CD4-positive, alpha-beta T cell treated with Interleukin-6 for 4 hours (primary cell): ENCODE results near the gene SOX1.

Experiments
- DNase-seq: peaks from one replicate; pipeline ENCODE4 v3.0.0-alpha.2; 2020; ENCODE audit warnings: mixed read lengths

Gene SOX1

DNA sequence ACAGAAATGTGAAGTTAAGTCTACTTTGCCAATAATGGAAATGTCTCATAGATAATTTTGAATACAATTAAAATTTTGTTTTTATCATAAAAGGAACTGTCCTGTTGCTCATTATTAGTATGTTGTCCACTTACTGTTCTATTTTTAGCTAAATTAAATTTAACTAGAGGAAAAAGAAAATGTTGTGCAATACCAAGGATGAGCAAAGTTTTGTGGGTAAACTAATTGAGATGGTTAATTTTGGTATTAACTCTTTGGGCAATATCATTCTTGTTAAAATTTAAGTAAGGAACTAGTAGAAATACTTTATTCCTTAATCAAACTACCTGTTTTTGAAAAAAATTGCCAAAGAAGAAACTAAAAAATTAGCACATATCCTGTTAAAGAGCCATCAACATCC, 43.5 kb downstream of the SOX1 start:
- DNase-seq: no peak

DNA sequence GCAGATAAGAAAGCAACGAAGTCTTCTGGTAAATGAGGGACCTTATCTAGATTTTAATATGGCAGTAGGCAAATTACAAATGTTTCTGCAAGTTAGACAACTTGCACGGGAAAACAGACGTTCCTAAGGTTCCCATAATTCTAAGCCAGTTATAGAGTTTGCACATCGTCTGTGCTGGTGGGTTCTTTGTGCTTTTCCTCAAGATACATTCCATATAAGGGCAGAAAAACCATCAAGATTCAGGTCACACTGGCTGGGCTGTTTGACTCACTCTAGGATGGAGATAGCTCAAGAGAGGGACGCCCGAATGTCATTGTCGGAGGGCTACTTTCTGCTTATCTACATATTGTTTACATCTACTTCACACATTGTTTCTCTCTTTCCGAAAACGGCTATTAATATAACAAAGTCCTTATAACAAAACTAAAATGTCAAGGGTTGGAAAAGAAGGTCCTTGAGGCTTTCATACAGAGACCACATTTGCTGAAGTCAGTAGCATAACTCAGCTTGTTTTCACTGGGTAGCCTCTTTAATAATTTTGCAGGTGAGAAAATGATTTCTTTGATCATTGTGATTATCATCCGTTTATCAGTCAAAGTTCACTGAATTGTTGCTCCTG, 44.4 kb downstream of the SOX1 start:
- DNase-seq: no peak

DNA sequence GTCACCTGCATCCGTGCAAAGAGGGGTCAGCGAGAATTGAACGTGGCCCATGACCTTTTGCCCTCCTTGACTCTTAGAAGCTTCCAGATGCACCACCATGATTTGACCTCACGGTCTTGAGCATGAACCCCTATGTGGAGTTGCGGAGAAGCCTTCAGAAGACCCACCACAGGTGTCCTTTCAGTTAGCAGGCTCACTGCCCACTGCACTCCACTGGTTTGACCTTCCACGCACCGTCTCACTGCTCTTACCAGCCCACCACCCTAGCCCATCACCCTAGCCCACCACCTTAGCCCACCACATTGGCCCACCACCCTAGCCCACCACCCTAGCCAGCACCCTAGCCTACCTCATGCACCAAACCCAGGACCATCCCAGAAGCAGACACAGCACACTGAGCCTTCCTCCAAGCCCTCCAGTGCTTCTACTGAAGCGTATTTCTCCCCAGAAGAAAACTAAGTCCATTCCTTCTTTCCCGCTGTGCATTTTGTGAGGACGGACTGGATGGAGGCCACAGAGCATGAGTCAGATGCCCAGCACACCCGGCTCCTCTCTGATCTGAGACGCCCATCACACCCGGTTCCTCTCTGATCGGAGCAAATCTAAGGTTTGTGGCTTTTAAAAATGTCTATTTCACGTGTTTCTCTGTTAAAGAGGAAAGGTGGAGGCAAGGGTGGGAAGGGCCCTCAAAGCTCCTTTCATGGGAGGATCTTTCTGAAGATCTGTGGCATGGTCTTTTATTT, 45.8 kb downstream of the SOX1 start:
- no peak for DNase-seq

DNA sequence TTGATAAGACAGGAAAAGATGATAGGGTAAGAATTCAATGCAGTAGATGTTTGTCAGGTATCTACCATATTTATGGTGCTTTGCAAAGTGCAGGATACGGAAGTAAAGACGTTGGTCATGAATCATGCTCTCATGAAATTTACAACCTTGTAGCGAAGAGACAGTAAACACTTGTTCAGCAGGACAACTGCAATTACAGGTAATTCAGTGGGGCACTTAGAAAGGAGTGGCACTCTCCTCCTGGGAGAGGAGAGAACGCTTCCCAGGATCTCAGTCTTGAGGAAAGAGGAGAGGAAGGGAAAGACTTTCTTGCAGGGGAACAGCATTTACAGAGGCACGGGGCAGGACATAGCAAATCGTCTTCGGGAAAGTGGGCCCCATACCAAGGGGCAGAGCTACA, 46.4 kb downstream of the SOX1 start:
- no peak for DNase-seq

GRCh38 chr13:112113851-112114250, 46.9 kb downstream of the SOX1 start:
- DNase-seq: no peak

- no peak for DNase-seq
These were observed 47.4 kb downstream of the SOX1 start for GRCh38 chr13:112114391-112114790.

DNA sequence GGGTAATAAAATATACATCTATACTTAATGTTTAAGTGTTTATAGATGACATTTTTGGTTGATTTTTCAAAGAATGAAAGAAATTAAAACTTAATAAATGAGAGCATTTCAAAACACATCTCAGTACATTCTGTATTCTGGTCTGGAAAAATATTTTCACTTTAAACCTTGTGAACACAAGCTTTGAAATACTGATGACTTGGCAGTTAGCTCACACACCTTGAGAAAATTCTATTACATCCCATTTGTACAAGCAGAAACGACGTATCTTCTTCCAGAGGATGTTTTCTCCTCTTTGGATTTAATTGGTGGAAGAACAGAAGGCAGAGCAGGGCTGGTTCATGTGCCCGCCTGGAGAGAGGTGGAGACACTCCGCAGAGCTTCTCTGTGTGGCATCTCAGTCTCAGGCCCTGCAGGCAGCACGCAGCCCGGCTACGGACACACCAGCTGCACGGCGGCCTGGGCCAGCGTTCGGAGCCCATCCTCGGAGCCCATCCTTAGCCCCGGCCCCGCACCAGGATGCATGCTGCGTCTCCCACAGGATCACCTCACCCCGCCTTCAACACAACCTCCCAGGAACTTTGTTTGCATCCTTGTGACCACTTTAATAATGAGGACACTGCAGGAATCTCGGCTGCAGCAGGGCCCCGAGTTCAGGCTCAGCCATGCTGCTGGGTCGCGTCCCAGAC, 48.6 kb downstream of the SOX1 start:
- DNase-seq: no peak

GRCh38 chr13:112116187-112116950, 49.4 kb downstream of the SOX1 start:
- no peak for DNase-seq

DNA sequence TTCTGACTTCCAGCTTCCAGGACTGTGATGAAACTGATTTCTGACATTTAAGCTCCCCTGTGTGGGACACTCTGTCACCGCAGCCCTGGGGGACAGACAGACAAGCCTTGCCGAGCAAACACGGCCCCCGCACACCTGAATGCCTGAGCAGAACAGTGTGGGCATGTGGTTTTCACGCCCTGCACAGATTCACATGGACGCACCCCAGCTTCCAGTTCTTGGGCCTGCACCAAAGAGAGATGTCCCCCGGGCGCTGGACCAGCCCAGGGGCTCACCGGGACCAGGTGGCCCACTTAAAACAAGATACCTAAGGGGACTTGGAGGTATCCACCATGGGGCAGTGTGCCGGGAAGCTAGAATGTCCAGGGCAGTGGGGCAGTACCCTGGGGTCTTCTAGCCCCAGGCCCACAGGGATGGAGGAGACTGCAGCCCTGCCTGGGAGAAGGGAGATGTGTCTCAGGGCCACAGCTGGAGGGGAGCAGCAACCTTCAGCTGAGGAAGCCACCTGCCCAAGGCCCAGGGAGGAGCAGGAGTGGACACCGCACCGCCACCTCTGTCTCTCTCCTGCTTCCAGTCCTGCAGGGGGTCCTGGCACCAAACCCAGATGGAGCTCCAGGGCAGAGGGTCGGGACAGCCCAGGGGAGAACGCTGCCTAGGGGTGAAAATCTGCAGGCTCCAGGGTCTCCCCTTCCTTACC, 50.5 kb downstream of the SOX1 start:
- DNase-seq: no peak

GRCh38 chr13:112117955-112118302, 51.0 kb downstream of the SOX1 start:
- no peak for DNase-seq

DNA sequence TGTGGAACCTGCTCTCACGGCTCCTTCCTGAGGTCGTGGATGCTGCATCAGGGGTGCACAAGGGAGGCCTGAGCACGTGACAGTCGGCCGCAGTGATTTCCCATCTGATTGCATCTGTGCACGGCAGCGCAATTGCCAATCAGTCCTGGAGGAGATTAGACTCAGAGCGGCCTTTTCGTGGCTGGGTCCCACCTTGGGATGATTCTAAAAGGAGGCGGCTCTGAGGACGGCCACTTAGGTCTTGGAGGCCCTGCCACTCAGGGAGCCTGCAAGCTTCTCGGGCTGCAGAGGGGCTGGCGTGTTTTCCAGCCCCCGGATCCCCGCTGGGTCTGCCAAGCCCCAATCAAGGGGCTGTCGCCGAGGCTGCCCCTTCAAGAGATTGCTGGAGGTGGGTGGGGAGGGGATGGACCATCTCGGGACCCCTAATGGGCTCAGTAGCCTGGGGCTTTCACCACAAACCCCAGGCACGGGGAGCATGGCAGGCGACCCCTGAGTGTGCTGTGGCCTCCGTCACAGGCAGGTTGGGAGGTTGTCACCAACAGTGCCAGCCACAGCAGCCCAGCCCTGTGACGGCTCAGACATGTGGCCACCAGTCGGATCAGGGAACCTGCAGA, 51.6 kb downstream of the SOX1 start:
- no peak for DNase-seq

DNA sequence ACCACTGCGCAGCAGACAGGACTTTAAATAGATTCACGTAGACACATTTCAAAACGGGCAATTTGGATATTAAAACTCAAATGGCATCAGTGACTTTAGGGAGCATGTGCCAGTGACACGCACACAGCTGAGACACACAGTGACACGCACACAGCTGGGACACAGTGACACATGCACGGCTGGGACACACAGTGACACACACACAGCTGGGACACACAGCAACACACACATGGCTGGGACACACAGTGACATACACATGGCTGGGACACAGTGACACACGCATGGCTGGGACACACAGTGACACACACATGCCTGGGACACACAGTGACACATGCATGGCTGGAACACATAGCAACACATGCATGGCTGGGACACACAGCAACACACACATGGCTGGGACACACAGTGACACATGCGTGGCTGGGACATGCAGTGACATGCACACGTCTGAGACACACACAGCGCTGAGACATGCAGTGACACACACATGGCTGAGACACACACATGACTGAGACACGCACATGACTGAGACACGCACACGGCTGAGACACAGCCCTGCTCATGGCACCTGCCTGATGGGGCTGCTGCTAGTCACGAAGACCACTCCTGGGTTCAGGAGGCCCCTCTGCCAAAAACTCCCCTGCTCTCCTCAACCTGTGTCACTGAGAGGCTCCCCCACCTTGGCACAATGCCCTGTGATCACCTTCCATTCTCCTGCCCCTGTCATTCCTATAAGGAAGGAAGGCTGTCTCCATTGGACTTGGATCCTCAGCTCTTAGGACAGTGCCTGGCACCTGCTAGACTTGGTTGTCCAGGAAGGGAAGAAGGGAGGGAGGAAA, 52.5 kb downstream of the SOX1 start:
- no peak for DNase-seq

- no peak for DNase-seq
These were observed 53.1 kb downstream of the SOX1 start for GRCh38 chr13:112120031-112120373.
